ENCODE results near the gene GSDME.

GRCh38 chr7:24764011-24764410 lies 6.7 kb upstream of the GSDME start:
- TF ChIP-seq ESRRG (CRISPR knock-in tag; IDR thresholded peaks at IDR 0.05) (no peak), RARB (CRISPR knock-in tag; IDR thresholded peaks at IDR 0.05) (no peak), ZC3H10 (CRISPR knock-in tag; IDR thresholded peaks at IDR 0.05) (no peak), ZNF565 (CRISPR knock-in tag; conservative IDR thresholded peaks at IDR 0.05; ENCODE audit: low read depth) (no peak), POU6F1 (CRISPR knock-in tag; IDR thresholded peaks at IDR 0.05; ENCODE audit: borderline replicate concordance, low read depth) (no peak), CREB5 (CRISPR knock-in tag; IDR thresholded peaks at IDR 0.05; ENCODE audit: low read depth) (no peak), OSR1 (CRISPR knock-in tag; IDR thresholded peaks at IDR 0.05) (no peak), ZNF70 (CRISPR knock-in tag; IDR thresholded peaks at IDR 0.05) (no peak), TCF4 (CRISPR knock-in tag; IDR thresholded peaks at IDR 0.05; ENCODE audit: borderline replicate concordance) (no peak)

Measured in SK-N-SH treated with all-trans-retinoic acid at 6 μM for 48 hours (cell line).